HG02885 (cell line): Measurements from ENCODE around the gene DAB1.

Experiments used
- ATAC-seq: cut with Tn5 transposase; IDR thresholded peaks from one replicate; pipeline ENCODE4 v1.9.1; 2021; ENCODE audit warnings: mild to moderate bottlenecking; ENCODE audit not compliant: unreplicated experiment, poor library complexity

The DAB1 gene

DNA sequence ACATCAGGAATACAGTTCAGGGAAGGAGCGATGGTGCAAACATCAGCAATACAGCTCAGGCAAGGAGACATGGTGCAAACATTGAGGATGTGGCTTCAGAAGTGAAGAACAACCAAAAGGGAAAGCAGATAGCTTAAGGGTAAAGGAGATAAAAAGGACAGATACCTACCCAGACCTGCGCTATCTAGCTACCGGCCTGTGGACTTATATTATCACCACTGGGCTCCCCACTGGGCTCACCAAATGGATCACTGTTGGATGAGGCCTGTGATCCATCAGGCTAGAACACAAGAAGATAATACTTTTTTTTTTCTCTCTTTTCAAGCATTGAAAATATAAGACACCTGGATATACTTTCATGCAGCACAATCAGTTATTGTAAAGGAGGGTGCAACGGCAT is 413.3 kb downstream of the DAB1 start:
- no peak for ATAC-seq

DNA sequence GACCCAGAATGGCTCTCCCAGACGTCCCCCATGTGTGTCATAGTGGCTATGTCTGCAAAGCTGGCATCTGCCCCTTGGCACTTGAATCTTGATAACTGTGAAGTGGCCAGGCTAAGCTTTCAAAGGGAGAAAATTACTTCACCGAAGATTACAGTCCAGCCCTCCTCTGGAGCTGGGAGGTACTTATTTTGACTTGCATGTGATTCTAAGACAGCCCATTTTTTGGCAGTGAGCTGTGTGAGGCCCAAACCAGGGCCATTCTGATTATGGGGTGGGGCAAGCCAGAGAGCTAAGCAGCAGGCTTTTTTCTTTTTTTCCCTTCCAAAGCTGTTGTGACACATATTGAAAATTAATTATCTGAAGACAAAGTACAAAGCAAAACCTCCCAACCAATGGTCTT is 415.9 kb downstream of the DAB1 start:
- no peak for ATAC-seq

DNA sequence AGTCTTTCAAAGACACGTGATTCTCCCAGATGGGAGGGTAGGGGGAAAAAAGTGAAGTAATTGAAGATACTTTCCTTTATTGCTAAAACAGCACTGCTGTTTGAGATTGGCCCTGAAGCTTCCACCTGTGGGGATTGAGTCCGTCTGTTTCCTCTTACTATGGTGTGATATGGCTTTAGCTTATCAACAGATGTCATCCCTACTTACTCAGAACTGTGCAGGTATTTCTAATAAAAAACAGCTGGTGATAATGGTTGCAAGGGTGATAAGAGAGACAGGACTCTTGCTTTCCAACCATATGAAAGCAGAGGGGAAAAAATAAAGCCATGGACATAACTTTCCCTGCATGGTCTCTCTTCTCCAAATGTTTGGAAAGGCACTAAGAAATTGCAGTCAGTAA is 416.4 kb downstream of the DAB1 start:
- ATAC-seq = no peak

GRCh38 chr1:57003398-57004139 is 420.3 kb downstream of the DAB1 start:
- no peak for ATAC-seq

GRCh38 chr1:56995414-56996100 is 428.3 kb downstream of the DAB1 start:
- no peak for ATAC-seq

DNA sequence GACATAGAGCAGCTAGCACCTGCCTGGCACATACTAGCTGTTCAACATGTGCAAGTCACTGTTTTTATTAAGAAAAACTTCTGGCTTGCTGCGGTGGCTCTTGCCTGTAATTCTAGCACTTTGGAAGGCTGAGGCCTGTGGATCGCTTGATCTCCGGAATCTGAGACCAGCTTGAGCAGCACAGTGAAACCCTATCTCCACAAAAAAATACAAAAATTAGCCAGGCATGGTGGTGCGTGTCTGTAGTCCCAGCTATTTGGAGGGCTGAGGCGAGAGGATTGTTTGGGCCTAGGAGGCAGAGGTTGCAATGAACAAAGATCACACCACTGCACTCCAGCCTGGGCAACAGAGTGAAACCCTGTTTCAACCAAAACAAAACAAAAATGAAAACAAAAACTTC is 430.4 kb downstream of the DAB1 start:
- no peak for ATAC-seq

- no peak for ATAC-seq
These were observed 431.3 kb downstream of the DAB1 start for GRCh38 chr1:56992318-56993125.

GRCh38 chr1:56991576-56991975 is 432.3 kb downstream of the DAB1 start:
- ATAC-seq = no peak

DNA sequence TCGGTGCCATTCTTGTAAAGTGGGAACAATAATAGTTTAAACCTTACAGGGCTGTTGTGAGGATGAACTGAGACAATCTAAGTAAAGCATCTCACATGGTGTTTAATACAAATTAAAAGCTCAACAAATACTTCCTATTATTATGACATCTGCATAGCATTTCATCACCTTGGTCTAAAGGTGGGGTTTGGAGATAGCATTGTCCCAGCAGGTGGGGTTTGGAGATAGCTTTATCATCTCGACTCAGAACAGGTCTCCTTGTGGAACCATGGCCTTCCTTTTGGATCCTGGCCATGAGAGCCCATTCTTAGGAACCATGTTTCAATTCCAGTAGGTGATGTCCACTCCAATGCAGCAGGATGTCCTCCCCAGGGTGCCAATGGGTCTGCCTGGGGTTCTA is 437.5 kb downstream of the DAB1 start:
- no peak for ATAC-seq

GRCh38 chr1:56985857-56986256 is 438.0 kb downstream of the DAB1 start:
- no peak for ATAC-seq

GRCh38 chr1:56983484-56983883 is 440.4 kb downstream of the DAB1 start:
- no peak for ATAC-seq

GRCh38 chr1:56979986-56980755 is 443.7 kb downstream of the DAB1 start:
- no peak for ATAC-seq

- no peak for ATAC-seq
These were observed 445.0 kb downstream of the DAB1 start for GRCh38 chr1:56978819-56979218.

DNA sequence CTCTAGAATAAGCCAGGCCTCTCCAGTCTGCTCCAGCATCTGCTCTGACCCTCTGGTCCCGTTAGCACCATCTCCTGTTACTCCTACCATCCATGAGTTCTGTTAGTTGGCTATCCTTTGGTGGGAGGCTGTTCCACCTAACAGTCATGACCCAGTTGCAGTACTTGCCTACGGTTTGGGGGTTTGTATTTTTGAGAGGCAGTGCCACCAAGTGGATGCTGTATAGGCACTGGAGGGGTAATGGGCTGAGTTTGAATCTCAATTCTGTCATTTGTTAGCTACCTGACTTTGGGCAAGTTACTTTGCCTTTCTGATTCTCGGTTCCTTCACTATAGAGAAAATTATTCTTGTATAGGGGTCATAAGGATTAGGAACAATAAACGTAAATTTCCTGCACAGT is 445.9 kb downstream of the DAB1 start:
- no peak for ATAC-seq

DNA sequence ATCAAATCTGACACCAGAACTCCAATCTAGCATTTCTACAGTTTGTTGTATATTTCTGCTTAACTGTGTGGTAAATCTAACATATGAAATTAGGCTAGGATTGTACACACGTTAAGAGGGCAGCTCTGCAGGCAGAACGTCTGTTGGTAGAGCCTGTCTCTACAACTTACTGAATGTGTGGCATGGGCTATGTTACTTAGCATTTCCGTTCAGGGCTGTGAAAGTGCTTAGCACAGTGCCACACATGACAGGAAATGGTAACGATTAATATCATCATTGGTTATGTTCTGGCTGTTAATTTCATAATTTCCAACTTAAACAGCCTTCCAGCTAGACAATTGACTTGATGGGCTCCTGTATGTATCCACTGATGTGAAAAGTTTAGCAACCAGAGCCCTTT is 448.4 kb downstream of the DAB1 start:
- ATAC-seq = no peak

GRCh38 chr1:56973923-56974742 is 449.7 kb downstream of the DAB1 start:
- no peak for ATAC-seq

GRCh38 chr1:56972976-56973375 is 450.9 kb downstream of the DAB1 start:
- ATAC-seq = no peak

GRCh38 chr1:56970280-56970679 is 453.6 kb downstream of the DAB1 start:
- ATAC-seq = no peak

DNA sequence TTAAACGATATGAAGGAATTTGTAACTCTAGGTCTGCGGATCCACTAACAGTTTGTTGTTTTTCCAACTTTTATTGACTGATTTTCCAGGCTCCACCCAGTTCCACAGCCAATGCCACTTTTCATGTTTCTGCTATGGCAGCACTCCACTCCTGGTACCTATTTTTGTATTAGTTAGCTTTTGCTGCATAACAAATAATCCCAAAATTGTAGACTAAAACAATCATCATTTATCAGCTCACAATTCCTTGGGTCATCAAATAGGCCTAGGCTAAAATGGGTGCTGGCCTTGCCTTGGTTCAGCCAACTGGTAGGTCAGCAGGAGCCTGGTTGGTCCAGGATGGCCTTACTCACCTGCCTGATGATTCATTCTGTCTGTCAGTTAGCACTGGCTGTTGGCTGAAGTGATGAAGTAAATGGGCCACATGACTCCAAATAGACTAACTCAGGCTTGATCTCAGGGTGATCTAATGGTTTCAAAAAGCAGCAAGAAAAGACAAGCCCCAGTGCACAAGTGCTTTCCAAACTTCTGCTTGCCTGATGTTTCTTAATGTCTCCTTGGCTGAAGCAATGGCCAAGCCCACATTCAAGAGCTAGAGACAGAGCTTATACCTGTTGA is 454.9 kb downstream of the DAB1 start:
- ATAC-seq = no peak
